DOHH2 (cell line): ENCODE data around the gene TNFAIP8L1.

Experiments used
- H3F3A ChIP-seq: fragments of 200-600 bp; sonication (generic), shearing (Covaris generic); 2 replicates; pipeline ENCODE4 v1.6.0; 2016; ENCODE audit warnings: antibody characterized with exemption, mild to moderate bottlenecking; ENCODE audit not compliant: control insufficient read depth, insufficient read depth
- H3K27ac ChIP-seq: fragments of 200-600 bp; sonication (generic); 2 replicates; pipeline ENCODE4 v1.5.1; 2014; ENCODE audit warnings: low read depth, mild to moderate bottlenecking, low read length, moderate library complexity
- H3K27me3 ChIP-seq: fragments of 200-600 bp; sonication (generic); 2 replicates; pipeline ENCODE4 v1.6.1; 2014; ENCODE audit warnings: mild to moderate bottlenecking, low read length, mixed read lengths; ENCODE audit not compliant: control insufficient read depth
- H3K36me3 ChIP-seq: fragments of 200-600 bp; sonication (generic); 2 replicates; pipeline ENCODE4 v1.6.1; 2014; ENCODE audit warnings: mild to moderate bottlenecking, low read length, moderate library complexity, mixed read lengths; ENCODE audit not compliant: control insufficient read depth
- H3K4me1 ChIP-seq: fragments of 200-600 bp; sonication (generic); 2 replicates; pipeline ENCODE4 v1.6.1; 2014; ENCODE audit warnings: mild to moderate bottlenecking, low read length, mixed read lengths; ENCODE audit not compliant: control insufficient read depth
- H3K4me2 ChIP-seq: fragments of 200-600 bp; sonication (generic); 2 replicates; pipeline ENCODE4 v1.6.0; 2014; ENCODE audit warnings: mild to moderate bottlenecking, low read length, moderate library complexity
- H3K4me3 ChIP-seq: fragments of 200-600 bp; sonication (generic); 2 replicates; pipeline ENCODE4 v1.5.1; 2014; ENCODE audit warnings: mild to moderate bottlenecking, low read length, mixed read lengths
- H3K79me2 ChIP-seq: fragments of 200-600 bp; sonication (generic); 2 replicates; pipeline ENCODE4 v1.6.1; 2014; ENCODE audit warnings: mild to moderate bottlenecking, low read length, mixed read lengths; ENCODE audit not compliant: control insufficient read depth
- H3K9me2 ChIP-seq: fragments of 200-600 bp; sonication (generic); replicated peaks from 2 replicates; pipeline ENCODE4 v1.6.1; 2014; ENCODE audit warnings: mild to moderate bottlenecking, low read length, mixed read lengths; ENCODE audit not compliant: control insufficient read depth
- H3K9me3 ChIP-seq: fragments of 200-600 bp; sonication (generic); 2 replicates; pipeline ENCODE4 v1.6.1; 2014; ENCODE audit warnings: antibody characterized with exemption, low read length, mixed read lengths; ENCODE audit not compliant: control insufficient read depth, insufficient read depth
- H4K20me1 ChIP-seq: fragments of 200-600 bp; sonication (generic); 2 replicates; pipeline ENCODE4 v1.6.0; 2014; ENCODE audit warnings: low read depth, mild to moderate bottlenecking, antibody characterized with exemption, low read length, moderate library complexity; ENCODE audit not compliant: control insufficient read depth, insufficient read depth
- CTCF ChIP-seq: fragments of 200-600 bp; sonication (generic); IDR thresholded peaks from one replicate; pipeline ENCODE4 v1.5.1; 2014; ENCODE audit warnings: antibody characterized with exemption, mild to moderate bottlenecking, low read depth, low read length; ENCODE audit not compliant: poor library complexity, severe bottlenecking
- EZH2phosphoT487 ChIP-seq: fragments of 200-600 bp; sonication (generic); IDR thresholded peaks from 2 replicates; pipeline ENCODE4 v1.6.1; 2017; ENCODE audit warnings: borderline replicate concordance, mild to moderate bottlenecking, antibody characterized with exemption, low read length, moderate library complexity, mixed read lengths

The TNFAIP8L1 gene

DNA sequence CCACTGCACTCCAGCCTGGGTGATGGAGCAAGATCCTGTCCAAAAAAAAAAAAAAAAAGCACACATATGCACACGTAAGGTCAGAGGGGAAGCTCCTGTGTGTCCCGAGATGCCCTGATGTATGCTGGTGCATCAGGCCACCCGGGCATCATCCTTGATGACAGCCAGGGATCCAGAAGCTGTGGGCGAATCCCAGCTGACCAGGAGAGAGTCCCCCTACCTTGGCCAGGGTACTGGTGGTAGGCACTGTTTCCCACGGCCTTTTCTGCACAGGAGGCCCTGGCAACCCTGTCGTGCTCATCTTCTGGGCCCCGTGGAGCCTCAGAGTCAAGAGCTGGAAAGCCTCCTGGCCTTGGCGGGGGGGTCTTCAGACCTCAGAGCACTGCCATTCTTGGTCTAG, 16.8 kb downstream of the TNFAIP8L1 start:
- no peaks in the 10 kb centered on the region for H4K20me1 ChIP-seq
- H3K36me3 ChIP-seq: peaks cover 37% of the 10 kb centered on the region
- H3K9me2 ChIP-seq: no peaks in the 10 kb centered on the region

DNA sequence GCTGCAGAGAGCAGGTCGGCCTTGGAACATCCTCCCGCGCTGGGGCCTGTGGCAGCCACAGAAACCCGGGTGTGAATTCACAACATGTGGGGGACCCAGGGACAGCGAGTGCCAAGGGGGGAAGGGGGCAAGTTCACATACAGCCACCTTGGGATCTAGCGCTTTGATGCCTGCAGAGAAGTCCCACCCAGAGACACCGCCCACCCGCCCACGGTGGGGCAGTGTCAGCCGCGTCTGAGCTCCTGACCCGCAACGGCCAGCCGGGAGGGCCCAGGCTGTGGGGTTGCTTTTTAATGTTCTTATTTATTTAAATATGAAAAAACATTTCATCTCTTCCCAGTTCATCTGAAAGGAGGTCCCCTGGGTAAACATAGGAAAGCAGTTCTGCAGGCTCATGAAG, 17.9 kb downstream of the TNFAIP8L1 start:
- Histone ChIP-seq H3K27me3 (no peaks in the 10 kb centered on the region), H3K4me2 (no peak overlapping the region), H3K4me1 (peaks cover 8% of the 10 kb centered on the region), H3K4me3 (no peak overlapping the region), H3K27ac (no peak overlapping the region), H3K79me2 (no peaks in the 10 kb centered on the region), H4K20me1 (no peaks in the 10 kb centered on the region), H3K9me2 (no peaks in the 10 kb centered on the region), H3K36me3 (peaks cover 39% of the 10 kb centered on the region), H3K9me3 (no peaks in the 10 kb centered on the region), H3F3A (peaks cover 3% of the 10 kb centered on the region; the same call in 1 of the 2 replicates)
- TF ChIP-seq CTCF (no peak), EZH2phosphoT487 (no peak)

More for the DNA sequence above, 16.8 kb downstream of the TNFAIP8L1 start:
- Histone ChIP-seq H3F3A (peaks cover 3% of the 10 kb centered on the region; the same call in 1 of the 2 replicates), H3K9me3 (no peaks in the 10 kb centered on the region), H3K4me3 (no peak overlapping the region), H3K4me1 (peaks cover 8% of the 10 kb centered on the region), H3K27ac (no peak overlapping the region), H3K4me2 (no peak overlapping the region), H3K79me2 (no peaks in the 10 kb centered on the region), H3K27me3 (no peaks in the 10 kb centered on the region)
- TF ChIP-seq EZH2phosphoT487 (no peak), CTCF (no peak)

DNA sequence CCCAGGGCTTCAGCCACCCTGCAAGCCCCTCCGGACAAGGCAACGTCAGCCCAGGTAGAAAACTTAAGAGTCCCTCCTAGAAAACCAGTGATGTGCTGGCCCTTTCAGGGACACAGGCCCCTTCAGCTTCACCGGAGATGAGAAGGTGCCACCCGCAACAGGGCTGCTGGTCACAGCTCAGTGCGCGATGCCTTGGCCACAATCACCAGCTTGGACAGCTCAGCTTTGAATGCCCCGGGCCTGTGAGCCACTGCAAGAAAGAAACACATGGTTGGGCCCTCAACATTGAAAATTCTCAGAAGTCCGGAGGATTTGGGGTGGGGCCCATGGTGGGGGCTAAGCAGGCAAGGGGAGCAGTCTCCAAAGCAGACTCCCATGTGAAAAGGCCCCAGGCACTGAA, 18.5 kb downstream of the TNFAIP8L1 start:
- no peaks in the 10 kb centered on the region for H3K9me2 ChIP-seq
- peaks cover 8% of the 10 kb centered on the region for H3K4me1 ChIP-seq
- H3K27ac ChIP-seq: no peak overlapping the region
- no peak overlapping the region for H3K4me3 ChIP-seq
- H3K4me2 ChIP-seq: no peak overlapping the region
- H4K20me1 ChIP-seq: no peaks in the 10 kb centered on the region
- no peaks in the 10 kb centered on the region for H3K27me3 ChIP-seq
- H3K36me3 ChIP-seq: peaks cover 39% of the 10 kb centered on the region
- no peaks in the 10 kb centered on the region for H3K79me2 ChIP-seq
- no peak for TF ChIP-seq EZH2phosphoT487
- no peak for TF ChIP-seq CTCF
- peaks cover 3% of the 10 kb centered on the region; the same call in 1 of the 2 replicates for H3F3A ChIP-seq
- H3K9me3 ChIP-seq: no peaks in the 10 kb centered on the region
